B cell (primary cell): ENCODE data around the gene LYAR. TPM values are rescaled to one million over a fixed set of nuclear protein-coding genes. Genes with fewer than 3 reads are reported as not detected.

Source experiments
- ATAC-seq: fragments of 200-7000 bp; cut with Tn5 transposase; one replicate; pipeline ENCODE4 v1.10.0; 2021; ENCODE audit warnings: low read depth, mild to moderate bottlenecking, moderate number of reproducible peaks, moderate library complexity
- CTCF ChIA-PET: fragments of 350-600 bp; sonication (Branson Sonifier 250); formaldehyde crosslinking; loops from one replicate; lab custom pipeline; 2021; ENCODE audit warnings: antibody characterized with exemption, inconsistent platforms; lab: Charles Lee
- POLR2A ChIA-PET: fragments of 350-600 bp; sonication (Branson Sonifier 250); formaldehyde crosslinking; loops from one replicate; lab custom pipeline; 2021; ENCODE audit warnings: antibody characterized with exemption; lab: Charles Lee
- DNase-seq: peaks from one replicate; pipeline ENCODE4 v3.0.0; 2013
- H2AFZ ChIP-seq: 2 replicates; pipeline ENCODE4 v1.6.1; 2012; ENCODE audit warnings: mild to moderate bottlenecking, low read depth, low read length; ENCODE audit not compliant: insufficient read depth, poor library complexity, severe bottlenecking
- H3K27ac ChIP-seq, 2 donors: 1 replicate in 1 of 2; 2 replicates in 1 of 2; pipeline ENCODE4 v1.5.1; 2012 to 2013; ENCODE audit warnings: low read length in 2 of 2, mild to moderate bottlenecking in 2 of 2, moderate library complexity in 1 of 2
- H3K27me3 ChIP-seq, 4 experiments: fragments of 200-600 bp in 1 of 4; sonication (generic) in 1 of 4; replicated peaks in 1 of 4; 1 replicate in 2 of 4; 2 replicates in 2 of 4; pipeline versions ENCODE4 v1.6.1 to v1.7.0; 2013 to 2016; ENCODE audit warnings: low read length in 3 of 4, mild to moderate bottlenecking in 2 of 4, mixed read lengths in 1 of 4, moderate library complexity in 1 of 4; ENCODE audit not compliant: insufficient read depth in 4 of 4, control insufficient read depth in 3 of 4; ENCODE audit errors: control extremely low read depth in 1 of 4
- H3K36me3 ChIP-seq, 2 experiments: replicated peaks in 1 of 2; 1 replicate in 1 of 2; 2 replicates in 1 of 2; pipeline versions ENCODE4 v1.6.1 to v1.7.1; 2013; ENCODE audit warnings: low read length in 1 of 2; ENCODE audit not compliant: insufficient read depth in 2 of 2, control insufficient read depth in 1 of 2; ENCODE audit errors: control extremely low read depth in 1 of 2, extremely low read depth in 1 of 2
- H3K4me1 ChIP-seq, 2 donors: fragments of 200-600 bp in 1 of 2; sonication (generic) in 1 of 2; 1 replicate in 1 of 2; 2 replicates in 1 of 2; pipeline versions ENCODE4 v1.5.1 to v1.6.1; 2013 to 2017; ENCODE audit warnings: low read length in 2 of 2; ENCODE audit not compliant: control insufficient read depth in 2 of 2, insufficient read depth in 2 of 2
- H3K4me2 ChIP-seq: replicated peaks from 2 replicates; pipeline ENCODE3; 2012; ENCODE audit warnings: mild to moderate bottlenecking, low read depth, low read length; ENCODE audit not compliant: poor library complexity, severe bottlenecking
- H3K4me3 ChIP-seq, 5 experiments: fragments of 200-600 bp in 1 of 5; sonication (generic) in 1 of 5; 1 replicate in 3 of 5; 2 replicates in 2 of 5; pipeline versions ENCODE4 v1.5.1 to v1.7.0; 2011 to 2016; ENCODE audit warnings: low read length in 4 of 5, mild to moderate bottlenecking in 4 of 5, low read depth in 2 of 5, control low read depth in 1 of 5, moderate library complexity in 1 of 5; ENCODE audit not compliant: insufficient read depth in 1 of 5; ENCODE audit errors: control extremely low read depth in 1 of 5, extremely low read depth in 1 of 5
- H3K79me2 ChIP-seq: fragments of 200-600 bp; sonication (generic); one replicate; pipeline ENCODE4 v1.6.0; 2016; ENCODE audit warnings: low read length; ENCODE audit not compliant: control insufficient read depth, insufficient read depth
- H3K9ac ChIP-seq: fragments of 200-600 bp; sonication (generic); 2 replicates; pipeline ENCODE4 v1.6.1; 2017; ENCODE audit warnings: mild to moderate bottlenecking, low read length, moderate library complexity
- H3K9me3 ChIP-seq, 3 donors: one replicate each; pipeline versions ENCODE4 v1.6.1 to v1.7.1; 2013; ENCODE audit warnings: low read length in 2 of 3; ENCODE audit not compliant: control insufficient read depth in 2 of 3, insufficient read depth in 1 of 3; ENCODE audit errors: control extremely low read depth in 1 of 3
- H4K20me1 ChIP-seq: 2 replicates; pipeline ENCODE4 v1.6.0; 2012; ENCODE audit warnings: mild to moderate bottlenecking, low read length; ENCODE audit not compliant: insufficient read depth, control insufficient read depth, poor library complexity, severe bottlenecking
- H3K27ac Mint-ChIP-seq: one replicate; pipeline ENCODE4 v1.8.0; 2021; ENCODE audit warnings: mixed read lengths
- H3K27me3 Mint-ChIP-seq: one replicate; pipeline ENCODE4 v1.8.0; 2021; ENCODE audit warnings: mixed read lengths
- H3K4me1 Mint-ChIP-seq: one replicate; pipeline ENCODE4 v1.8.0; 2021; ENCODE audit warnings: mixed read lengths
- H3K4me3 Mint-ChIP-seq: one replicate; pipeline ENCODE4 v1.8.0; 2021; ENCODE audit warnings: mixed read lengths
- H3K9me3 Mint-ChIP-seq: one replicate; pipeline ENCODE4 v1.8.0; 2022; ENCODE audit warnings: mixed read lengths; ENCODE audit not compliant: insufficient read depth
- CTCF ChIP-seq: fragments of 200-600 bp; IDR thresholded peaks from one replicate; pipeline ENCODE4 v1.8.0; 2022; ENCODE audit warnings: antibody characterized with exemption, mild to moderate bottlenecking
- EZH2 ChIP-seq: IDR thresholded peaks from 2 replicates; pipeline ENCODE4 v1.6.1; 2012; ENCODE audit warnings: borderline replicate concordance, low read depth, mild to moderate bottlenecking, moderate library complexity, low read length; ENCODE audit not compliant: insufficient read depth, poor library complexity, severe bottlenecking
- WGBS: methylation state at CpG from one replicate; pipeline ENCODE4 v1.1.5; 2013; ENCODE audit warnings: missing lambda C conversion rate; ENCODE audit not compliant: insufficient coverage; 5-methylcytosine and 5-hydroxymethylcytosine counted together
- intact Hi-C: fragments of 100-400 bp; cut with micrococcal nuclease; formaldehyde crosslinking; loops from one replicate; pipeline ENCODE4 v1.10.0; 2022
- polyA plus RNA-seq: library from polyadenylated mRNA; depleted of rRNA; stranded (reverse); fragments of >200 nt; gene quantifications from 2 replicates; pipeline ENCODE4 v1.2.3, GENCODE V29; 2012
- total RNA-seq, 2 donors: library from RNA; stranded (reverse); fragments of 120-200 nt in 1 of 2; gene quantifications; 1 replicate in 1 of 2; 2 replicates in 1 of 2; pipeline versions ENCODE4 v1.2.3 to v1.2.4, GENCODE V29; 2013 to 2022

The LYAR gene
- total and polyA plus RNA-seq, 2 donors (not counting 1 experiment from before 2014, with no cell fraction given), result 3.0 to 11.5 TPM

- no peaks in the 10 kb centered on the region for H3K27me3 ChIP-seq
- WGBS, result over 99% methylated on average over 15 of the region's 23 CpGs
- no peak overlapping the region for H3K4me2 ChIP-seq
- H3K9me3 Mint-ChIP-seq, result no peaks in the 10 kb centered on the region
- H3K4me1 ChIP-seq, result no peaks in the 10 kb centered on the region
- H2AFZ ChIP-seq, result no peak overlapping the region
- no peak overlapping the region for H3K4me3 ChIP-seq
- H3K4me1 Mint-ChIP-seq, result no peaks in the 10 kb centered on the region
- no peak overlapping the region for H3K4me3 Mint-ChIP-seq
- H3K36me3 ChIP-seq, result peaks cover 9 to 55% of the 10 kb centered on the region in 2 experiments
- H3K79me2 ChIP-seq, result no peaks in the 10 kb centered on the region
- ChIA-PET CTCF (no interaction called here), POLR2A (no interaction called here)
- no peaks in the 10 kb centered on the region for H4K20me1 ChIP-seq
- ATAC-seq, result no peak
- H3K9ac ChIP-seq, result no peak overlapping the region
- H3K9me3 ChIP-seq, result no peaks in the 10 kb centered on the region
- no peaks in the 10 kb centered on the region for H3K27me3 Mint-ChIP-seq
- no peak overlapping the region for H3K27ac ChIP-seq
- no peak overlapping the region for H3K27ac Mint-ChIP-seq
- intact Hi-C loops, result no loop called here
- DNase-seq, result no peak
- no peak for TF ChIP-seq CTCF
- TF ChIP-seq EZH2, result no peak
Observed at GRCh38 chr4:4317496-4318232, 27.7 kb upstream of the LYAR start.

GRCh38 chr4:4316150-4316495, 26.2 kb upstream of the LYAR start:
- H3K9ac ChIP-seq, result no peak overlapping the region
- H3K36me3 ChIP-seq, result peaks cover 9 to 51% of the 10 kb centered on the region in 2 experiments
- H4K20me1 ChIP-seq, result no peaks in the 10 kb centered on the region
- no peaks in the 10 kb centered on the region for H3K27me3 ChIP-seq
- ChIA-PET CTCF (no interaction called here), POLR2A (no interaction called here)
- no peak overlapping the region for H3K4me3 ChIP-seq
- no peaks in the 10 kb centered on the region for H3K9me3 Mint-ChIP-seq
- no peaks in the 10 kb centered on the region for H3K9me3 ChIP-seq
- no peaks in the 10 kb centered on the region for H3K4me1 ChIP-seq
- no peak overlapping the region for H3K4me2 ChIP-seq
- ATAC-seq (no peak), DNase-seq (no peak)
- H3K27ac Mint-ChIP-seq, result no peak overlapping the region
- no peaks in the 10 kb centered on the region for H3K79me2 ChIP-seq
- 97% methylated on average over 13 of the region's 13 CpGs for WGBS
- no peak overlapping the region for H3K27ac ChIP-seq
- intact Hi-C loops, result no loop called here
- no peaks in the 10 kb centered on the region for H3K4me1 Mint-ChIP-seq
- TF ChIP-seq EZH2, result no peak
- TF ChIP-seq CTCF, result no peak
- H3K27me3 Mint-ChIP-seq, result no peaks in the 10 kb centered on the region
- no peak overlapping the region for H2AFZ ChIP-seq
- no peak overlapping the region for H3K4me3 Mint-ChIP-seq
